ENCODE measurements around the gene HOXB1.

The HOXB1 gene

GRCh38 chr17:48553826-48554225 is 23.0 kb upstream of the HOXB1 start:
- DNase-seq = no peak

GRCh38 chr17:48553190-48553547 is 22.4 kb upstream of the HOXB1 start:
- no peak for DNase-seq

- no peak for DNase-seq
Observed at GRCh38 chr17:48552466-48553189, 21.8 kb upstream of the HOXB1 start.

GRCh38 chr17:48551596-48552465 is 21.0 kb upstream of the HOXB1 start:
- DNase-seq = no peak

GRCh38 chr17:48551214-48551555 is 20.4 kb upstream of the HOXB1 start:
- DNase-seq = no peak

- DNase-seq = no peak
Observed at GRCh38 chr17:48550502-48551213, 19.8 kb upstream of the HOXB1 start.

GRCh38 chr17:48549914-48550501 is 19.2 kb upstream of the HOXB1 start:
- no peak for DNase-seq

GRCh38 chr17:48549281-48549630 is 18.4 kb upstream of the HOXB1 start:
- no peak for DNase-seq

GRCh38 chr17:48548523-48549280 is 17.9 kb upstream of the HOXB1 start:
- DNase-seq = no peak

GRCh38 chr17:48547808-48548522 is 17.2 kb upstream of the HOXB1 start:
- no peak for DNase-seq

GRCh38 chr17:48546924-48547807 is 16.4 kb upstream of the HOXB1 start:
- peak; percentile 74 for DNase-seq

- no peak for DNase-seq
Observed at GRCh38 chr17:48546137-48546923, 15.5 kb upstream of the HOXB1 start.

GRCh38 chr17:48545539-48545938 is 14.7 kb upstream of the HOXB1 start:
- no peak for DNase-seq

GRCh38 chr17:48545022-48545375 is 14.2 kb upstream of the HOXB1 start, which contains the start of gene HOXB2:
TSS of gene HOXB2 (minus strand) at chr17:48545109. CDS start at chr17:48544911, 198 bp downstream.
- DNase-seq = no peak

- peak; percentile 56 for DNase-seq
Observed at GRCh38 chr17:48544349-48545021, 13.7 kb upstream of the HOXB1 start.

- no peak for DNase-seq
Observed at GRCh38 chr17:48543854-48544348, 13.1 kb upstream of the HOXB1 start.

- peak; percentile 30 for DNase-seq
Observed at GRCh38 chr17:48543107-48543853, 12.5 kb upstream of the HOXB1 start.

- DNase-seq = no peak
Observed at GRCh38 chr17:48542698-48543106, 11.9 kb upstream of the HOXB1 start.

Measured in KG1 (cell line).